BLaER1 (cell line): ENCODE measurements around the gene SULF2.

ENCODE experiments used
- H3K27ac ChIP-seq: shearing (Covaris generic); formaldehyde crosslinking; 2 replicates; pipeline ENCODE4 v1.8.1; 2022
- H3K27me3 ChIP-seq: shearing (Covaris generic); formaldehyde crosslinking; 2 replicates; pipeline ENCODE4 v1.8.1; 2022
- H3K36me3 ChIP-seq: shearing (Covaris generic); formaldehyde crosslinking; 2 replicates; pipeline ENCODE4 v1.8.1; 2022
- H3K4me1 ChIP-seq: shearing (Covaris generic); formaldehyde crosslinking; 2 replicates; pipeline ENCODE4 v1.8.1; 2022
- H3K4me2 ChIP-seq: shearing (Covaris generic); formaldehyde crosslinking; 2 replicates; pipeline ENCODE4 v1.8.1; 2022
- H3K4me3 ChIP-seq: shearing (Covaris generic); formaldehyde crosslinking; 2 replicates; pipeline ENCODE4 v1.8.1; 2022
- H3K9ac ChIP-seq: shearing (Covaris generic); formaldehyde crosslinking; 2 replicates; pipeline ENCODE4 v1.8.1; 2022
- H3K9me3 ChIP-seq: shearing (Covaris generic); formaldehyde crosslinking; 2 replicates; pipeline ENCODE4 v1.8.1; 2022
- H4K20me1 ChIP-seq: shearing (Covaris generic); formaldehyde crosslinking; 2 replicates; pipeline ENCODE4 v1.8.1; 2022
- Cebpa-rat ChIP-seq: shearing (Covaris generic); IDR thresholded peaks from 2 replicates; pipeline ENCODE4 v1.8.1; 2022

SULF2 gene

DNA sequence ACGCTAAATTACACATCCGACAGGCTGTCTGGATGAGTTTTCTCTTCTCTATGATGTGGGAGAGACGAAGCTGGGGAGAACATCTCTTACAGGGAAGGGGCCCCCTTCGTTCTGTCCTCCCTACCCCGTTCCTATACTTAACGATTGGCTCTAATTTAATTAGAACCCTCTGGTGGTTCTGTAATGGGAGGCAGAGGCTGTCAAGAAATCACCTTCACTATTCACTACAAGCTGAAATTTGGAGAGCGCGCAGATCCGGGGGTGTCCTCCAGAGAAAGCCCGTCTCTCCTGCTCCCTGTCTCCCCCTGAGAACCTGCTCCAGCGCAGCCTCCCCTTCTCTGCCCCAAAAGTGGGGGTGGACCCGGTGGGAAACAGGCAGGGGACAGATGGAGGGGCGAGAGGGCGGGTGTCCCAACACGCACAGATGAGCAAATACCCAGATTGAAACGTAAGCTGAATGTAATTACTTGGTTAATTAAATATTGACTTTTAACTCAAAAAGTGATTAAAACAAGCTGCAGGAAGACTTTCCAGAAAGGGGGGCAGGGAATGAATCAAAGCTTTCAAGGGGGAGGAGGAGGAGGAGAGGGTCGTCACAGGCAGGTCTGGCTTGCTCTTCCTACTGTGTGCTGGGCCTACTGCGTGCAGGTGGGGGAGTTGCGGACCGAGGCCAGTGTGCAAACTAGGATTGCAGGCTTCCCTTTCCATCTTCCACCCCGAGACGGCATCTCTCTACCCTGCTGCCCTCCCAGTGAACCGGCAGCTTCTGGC is 1.3 kb downstream of the SULF2 start:
- H3K4me3 ChIP-seq, result peak overlapping the region; percentile 61; the same call in 1 of the 2 replicates
- H3K36me3 ChIP-seq, result no peaks in the 10 kb centered on the region
- no peak overlapping the region for H3K27ac ChIP-seq
- H3K9me3 ChIP-seq, result no peaks in the 10 kb centered on the region
- no peak overlapping the region for H3K9ac ChIP-seq
- H3K27me3 ChIP-seq, result peaks cover 74% of the 10 kb centered on the region
- H4K20me1 ChIP-seq, result peaks cover 43% of the 10 kb centered on the region
- peak overlapping the region; percentile 87 for H3K4me2 ChIP-seq
- H3K4me1 ChIP-seq, result peaks cover 18% of the 10 kb centered on the region
- TF ChIP-seq Cebpa-rat, result no peak

DNA sequence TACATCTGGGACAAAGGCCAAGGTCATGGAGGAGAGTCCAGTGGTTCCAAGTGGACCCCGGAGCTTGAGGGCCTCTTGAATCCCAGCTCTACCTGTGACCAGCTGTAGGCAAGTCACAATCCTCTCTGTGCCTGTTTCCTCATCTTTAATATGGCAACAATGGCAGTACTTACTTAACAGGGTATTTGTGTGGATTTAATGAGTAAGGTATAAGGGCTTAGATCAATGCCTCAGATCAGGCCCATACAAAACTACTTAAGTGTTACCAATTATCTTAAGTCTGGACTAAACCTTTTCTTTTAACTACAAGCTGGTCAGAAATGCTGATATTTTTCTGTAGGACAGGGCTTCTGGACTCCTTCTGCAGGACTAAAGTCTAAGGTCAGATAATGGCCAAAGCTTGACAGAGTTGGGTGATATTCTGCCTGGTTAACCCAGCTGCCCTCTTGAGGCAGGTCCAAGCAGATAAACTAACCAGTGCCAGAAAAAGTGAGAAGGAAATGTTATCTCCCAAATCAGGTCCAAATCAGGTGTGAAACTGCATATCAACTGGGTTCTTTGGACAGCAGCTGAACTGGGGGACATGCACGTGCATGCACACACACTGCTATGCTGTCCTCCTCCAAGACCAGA is 2.2 kb downstream of the SULF2 start:
- H3K27ac ChIP-seq, result no peak overlapping the region
- no peaks in the 10 kb centered on the region for H3K36me3 ChIP-seq
- H3K4me2 ChIP-seq, result no peak overlapping the region
- H3K9ac ChIP-seq, result no peak overlapping the region
- H3K4me3 ChIP-seq, result no peak overlapping the region
- no peak for TF ChIP-seq Cebpa-rat
- H3K9me3 ChIP-seq, result no peaks in the 10 kb centered on the region
- peaks cover 43% of the 10 kb centered on the region for H4K20me1 ChIP-seq
- peaks cover 64% of the 10 kb centered on the region for H3K27me3 ChIP-seq
- peaks cover 18% of the 10 kb centered on the region for H3K4me1 ChIP-seq

DNA sequence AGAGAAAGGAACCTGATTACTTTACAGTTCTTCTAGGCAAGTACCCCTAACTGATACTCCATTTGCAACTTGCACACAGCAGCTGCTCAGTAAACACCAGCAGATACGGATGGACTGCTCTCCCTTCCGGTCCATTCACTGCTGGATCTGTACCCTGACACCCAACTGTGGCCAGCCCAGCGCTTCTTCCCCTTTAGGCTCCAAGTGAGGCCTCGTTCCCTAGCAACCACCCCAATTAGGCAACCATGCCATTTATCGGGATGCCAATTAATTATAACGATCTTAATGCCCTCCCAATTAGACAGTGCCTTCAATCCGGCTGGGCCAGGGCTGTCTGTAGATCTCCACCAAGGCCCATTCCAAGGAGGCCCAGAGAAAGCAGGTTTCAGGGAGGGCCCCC is 3.2 kb downstream of the SULF2 start:
- TF ChIP-seq Cebpa-rat, result no peak
- no peak overlapping the region for H3K4me2 ChIP-seq
- H3K9ac ChIP-seq, result no peak overlapping the region
- H3K4me3 ChIP-seq, result no peak overlapping the region
- H3K27me3 ChIP-seq, result peaks cover 55% of the 10 kb centered on the region
- no peak overlapping the region for H3K27ac ChIP-seq
- no peaks in the 10 kb centered on the region for H3K36me3 ChIP-seq
- peaks cover 18% of the 10 kb centered on the region for H3K4me1 ChIP-seq
- H4K20me1 ChIP-seq, result peaks cover 43% of the 10 kb centered on the region
- no peaks in the 10 kb centered on the region for H3K9me3 ChIP-seq

DNA sequence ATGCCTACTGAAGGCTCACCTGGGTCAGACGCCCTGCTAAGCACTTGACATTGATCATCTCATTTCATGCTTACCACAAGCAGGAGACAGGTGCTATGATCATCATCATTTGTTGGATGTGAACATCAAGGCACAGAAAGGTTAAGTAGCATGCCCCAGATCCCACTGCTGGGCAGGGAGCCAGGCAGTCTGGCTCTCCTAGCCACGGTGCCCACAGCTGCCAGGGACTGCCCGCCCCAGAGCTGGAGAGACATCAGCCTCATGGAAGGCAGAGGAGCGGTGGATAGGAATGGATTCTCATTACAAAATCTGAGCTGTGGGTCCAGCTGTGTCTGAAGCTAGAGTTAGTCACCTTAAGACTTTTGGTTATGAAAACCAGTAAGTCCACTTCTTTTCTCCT is 3.6 kb downstream of the SULF2 start:
- no peak for TF ChIP-seq Cebpa-rat

DNA sequence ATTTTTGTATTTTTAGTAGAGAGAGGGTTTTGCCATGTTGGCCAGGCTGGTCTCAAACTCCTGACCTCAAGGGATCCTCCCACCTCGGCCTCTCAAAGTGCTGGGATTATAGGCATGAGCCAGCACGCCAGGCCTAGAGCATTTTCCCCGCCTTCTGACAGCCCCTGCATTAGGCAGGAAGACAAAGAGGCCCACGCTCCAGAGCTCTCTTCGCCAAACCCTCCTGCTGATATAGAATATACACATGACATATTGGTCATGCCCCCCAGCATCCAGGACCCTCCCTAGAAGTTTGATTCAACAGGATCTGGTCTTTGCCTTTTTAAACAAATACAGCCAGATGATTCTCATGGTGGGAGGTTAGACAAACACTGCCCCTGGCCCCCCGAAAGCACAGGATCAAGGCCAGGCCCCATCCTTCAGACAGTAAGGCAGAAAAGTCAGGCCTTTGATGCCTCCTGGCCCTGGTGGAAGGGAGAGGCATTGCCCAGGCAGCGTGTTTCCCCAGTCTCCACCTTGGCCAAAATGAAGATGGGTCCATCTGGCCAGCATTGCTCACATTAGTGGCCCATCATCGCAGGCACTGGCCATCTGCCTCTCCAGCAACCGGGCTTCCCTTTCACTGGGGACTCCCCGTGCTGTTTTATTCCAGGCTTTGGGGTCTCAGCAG is 4.4 kb downstream of the SULF2 start:
- Histone ChIP-seq H3K27ac (no peak overlapping the region), H4K20me1 (peaks cover 35% of the 10 kb centered on the region), H3K36me3 (no peaks in the 10 kb centered on the region), H3K4me3 (no peak overlapping the region), H3K9me3 (no peaks in the 10 kb centered on the region), H3K27me3 (peaks cover 43% of the 10 kb centered on the region), H3K4me2 (no peak overlapping the region), H3K9ac (no peak overlapping the region), H3K4me1 (peaks cover 12% of the 10 kb centered on the region)
- no peak for TF ChIP-seq Cebpa-rat

More for the DNA sequence above, 3.6 kb downstream of the SULF2 start:
- Histone ChIP-seq H3K4me1 (peaks cover 18% of the 10 kb centered on the region), H3K9ac (no peak overlapping the region), H3K4me2 (no peak overlapping the region), H3K4me3 (no peak overlapping the region), H4K20me1 (peaks cover 43% of the 10 kb centered on the region), H3K27me3 (peaks cover 50% of the 10 kb centered on the region), H3K27ac (no peak overlapping the region), H3K36me3 (no peaks in the 10 kb centered on the region), H3K9me3 (no peaks in the 10 kb centered on the region)

DNA sequence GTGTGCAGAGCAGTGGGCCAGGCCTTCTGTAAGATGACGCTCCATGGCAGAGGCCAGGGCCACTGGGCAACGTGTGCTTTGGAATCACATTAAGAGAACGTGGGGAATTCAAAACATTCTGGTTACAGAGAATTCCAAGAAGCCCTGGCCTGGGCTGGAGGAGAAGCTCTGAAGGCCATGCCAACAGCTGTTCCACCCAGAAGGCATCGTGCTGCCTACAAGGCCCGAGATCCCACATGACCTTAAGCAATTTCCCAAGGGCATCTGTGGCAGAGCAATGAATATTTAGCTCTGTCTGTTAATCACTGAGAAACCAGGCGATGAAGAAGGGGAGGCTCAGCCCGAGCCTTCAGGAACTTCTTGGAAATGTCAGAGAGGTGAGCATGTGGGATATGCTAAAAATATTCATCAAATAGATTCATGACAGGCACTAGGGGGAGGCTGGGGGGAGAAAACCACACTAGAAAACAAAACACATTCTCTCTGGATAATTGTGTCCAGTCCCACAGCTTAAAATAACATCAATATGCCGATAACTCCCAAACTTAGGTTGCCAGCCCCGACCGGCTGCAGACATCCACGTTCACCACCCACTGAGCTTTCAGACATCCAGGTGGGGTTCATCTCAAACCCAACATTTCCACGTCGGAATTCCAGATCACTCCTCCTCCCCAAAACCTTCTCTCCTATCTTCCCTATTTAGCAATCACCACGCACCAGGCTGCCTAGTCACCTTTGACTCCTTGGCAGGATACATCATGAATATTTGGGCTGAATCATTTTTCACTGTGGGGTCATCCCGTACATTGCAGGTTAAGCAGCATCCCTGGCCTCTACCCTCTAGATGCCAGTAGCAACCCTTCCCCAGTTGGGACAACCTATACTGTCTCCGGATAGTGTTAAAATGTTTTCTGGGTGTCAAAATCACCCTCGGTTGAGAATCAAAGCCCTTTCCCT is 6.6 kb downstream of the SULF2 start:
- Histone ChIP-seq H3K4me1 (no peaks in the 10 kb centered on the region), H3K9me3 (no peaks in the 10 kb centered on the region), H3K9ac (no peak overlapping the region), H3K27ac (no peak overlapping the region), H3K4me2 (no peak overlapping the region), H3K4me3 (no peak overlapping the region), H4K20me1 (peaks cover 19% of the 10 kb centered on the region; the same call in 1 of the 2 replicates), H3K27me3 (peaks cover 21% of the 10 kb centered on the region), H3K36me3 (no peaks in the 10 kb centered on the region)
- TF ChIP-seq Cebpa-rat, result no peak

DNA sequence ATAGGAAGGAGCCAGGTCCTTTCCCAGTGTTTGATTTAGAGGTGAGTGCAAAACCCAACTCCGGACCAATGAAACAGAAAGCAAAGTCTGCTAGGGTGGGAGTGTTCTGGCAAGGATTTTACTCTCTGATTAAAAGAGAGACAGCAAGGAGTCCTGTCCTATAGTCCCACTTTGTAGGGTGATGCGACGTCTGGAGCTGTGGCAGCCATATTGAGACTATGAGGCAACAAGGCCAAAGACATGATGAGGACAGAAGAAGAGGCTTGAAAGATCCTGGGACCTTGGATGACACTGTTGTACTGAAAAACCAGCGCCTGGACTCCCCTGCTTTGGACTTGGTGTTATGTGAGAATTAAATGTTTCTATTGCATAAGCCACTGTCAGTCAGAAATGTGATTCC is 8.1 kb downstream of the SULF2 start:
- Histone ChIP-seq H3K27me3 (peaks cover 7% of the 10 kb centered on the region), H3K27ac (no peak overlapping the region), H3K4me2 (no peak overlapping the region), H3K9me3 (no peaks in the 10 kb centered on the region), H3K36me3 (no peaks in the 10 kb centered on the region), H3K9ac (no peak overlapping the region), H3K4me1 (no peaks in the 10 kb centered on the region), H4K20me1 (peaks cover 7% of the 10 kb centered on the region; the same call in 1 of the 2 replicates), H3K4me3 (no peak overlapping the region)
- no peak for TF ChIP-seq Cebpa-rat

DNA sequence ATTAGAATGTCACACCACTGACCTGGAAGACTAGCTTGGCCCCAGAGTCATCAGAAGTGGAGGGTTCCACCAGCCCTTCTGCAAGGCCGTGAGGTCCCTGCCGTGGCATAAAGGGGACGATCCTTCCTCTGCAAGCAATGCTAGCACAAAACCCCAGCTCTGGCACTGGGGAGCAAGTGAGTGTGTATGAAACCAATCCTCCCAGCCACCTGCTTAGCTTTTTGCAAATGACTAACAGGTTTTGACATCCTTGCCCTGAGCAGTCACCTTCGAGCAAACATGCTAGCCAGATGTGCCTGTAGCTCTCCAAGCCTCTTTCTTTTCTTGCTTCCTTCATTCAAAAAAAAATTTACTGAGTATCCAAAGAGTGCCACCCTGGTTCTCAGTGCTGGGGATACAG is 8.6 kb downstream of the SULF2 start:
- no peaks in the 10 kb centered on the region for H3K4me1 ChIP-seq
- no peak overlapping the region for H3K4me2 ChIP-seq
- no peak overlapping the region for H3K9ac ChIP-seq
- no peaks in the 10 kb centered on the region for H3K36me3 ChIP-seq
- no peak for TF ChIP-seq Cebpa-rat
- peaks cover 1% of the 10 kb centered on the region; the same call in 1 of the 2 replicates for H3K27me3 ChIP-seq
- H3K27ac ChIP-seq, result no peak overlapping the region
- no peak overlapping the region for H3K4me3 ChIP-seq
- peaks cover under 1% of the 10 kb centered on the region; the same call in 1 of the 2 replicates for H4K20me1 ChIP-seq
- H3K9me3 ChIP-seq, result no peaks in the 10 kb centered on the region

DNA sequence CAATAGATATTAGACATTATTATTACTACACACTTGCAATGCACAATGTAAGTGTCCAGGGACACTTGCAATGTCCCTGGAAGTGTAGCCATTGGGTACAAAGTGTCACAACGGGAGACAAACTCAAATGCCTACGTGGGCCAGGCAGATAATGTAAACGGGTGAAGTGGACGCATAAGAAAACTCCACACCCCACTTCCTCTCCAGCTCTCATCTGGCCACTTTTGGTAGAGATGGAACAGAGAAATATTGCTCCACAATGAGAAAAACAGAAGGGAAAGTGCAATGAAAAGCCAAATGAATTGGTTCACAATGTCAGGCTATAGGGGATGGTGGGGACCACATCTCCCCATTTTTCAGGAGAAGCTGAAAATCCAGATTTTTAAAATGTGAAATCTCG is 9.4 kb downstream of the SULF2 start:
- no peaks in the 10 kb centered on the region for H3K4me1 ChIP-seq
- H3K9me3 ChIP-seq, result no peaks in the 10 kb centered on the region
- no peak overlapping the region for H3K9ac ChIP-seq
- no peak overlapping the region for H3K4me2 ChIP-seq
- no peak overlapping the region for H3K27ac ChIP-seq
- H3K4me3 ChIP-seq, result no peak overlapping the region
- H4K20me1 ChIP-seq, result no peaks in the 10 kb centered on the region
- TF ChIP-seq Cebpa-rat, result no peak
- H3K36me3 ChIP-seq, result no peaks in the 10 kb centered on the region
- no peaks in the 10 kb centered on the region for H3K27me3 ChIP-seq
